Suprapubic skin (tissue), 4 donors: ENCODE results near the gene PGA4.

Experiments used
- CTCF ChIP-seq, 2 donors: fragments of 200-600 bp in 1 of 2; fragments of 450-650 bp in 1 of 2; sonication (generic) in 1 of 2; IDR thresholded peaks; one replicate each; pipeline ENCODE4 v1.5.1; 2016 to 2019; ENCODE audit warnings: antibody characterized with exemption in 2 of 2, mild to moderate bottlenecking in 1 of 2, moderate library complexity in 1 of 2
- EP300 ChIP-seq: sonication (generic); formaldehyde crosslinking; IDR thresholded peaks from one replicate; pipeline ENCODE4 v1.6.1; 2017; ENCODE audit warnings: antibody characterized with exemption
- POLR2A ChIP-seq, 2 donors: fragments of 450-650 bp; IDR thresholded peaks; one replicate each; pipeline ENCODE4 v1.6.1; 2017; ENCODE audit warnings: antibody characterized with exemption in 2 of 2, mild to moderate bottlenecking in 2 of 2, moderate library complexity in 2 of 2
- POLR2AphosphoS5 ChIP-seq, 3 donors: sonication (generic); formaldehyde crosslinking; IDR thresholded peaks; one replicate each; pipeline ENCODE4 v1.6.1; 2017; ENCODE audit warnings: antibody characterized with exemption in 3 of 3

GRCh38 chr11:61270354-61271076, 48.4 kb downstream of the PGA4 start:
- TF ChIP-seq CTCF (IDR thresholded peaks at IDR 0.05) (no peak), EP300 (no peak), POLR2AphosphoS5 (IDR thresholded peaks at IDR 0.05) (no peak), POLR2A (IDR thresholded peaks at IDR 0.05) (no peak)
